Adrenal gland (tissue), 12 donors: ENCODE results near the gene TADA2B. TPM values are rescaled to one million over a fixed set of nuclear protein-coding genes. Genes with fewer than 3 reads are reported as not detected.

Experiments
- DNase-seq, 7 donors: peaks; one replicate each; pipeline ENCODE4 v3.0.0-alpha.2; 2019 to 2020
- H3K27ac ChIP-seq, 5 donors: fragments of 200-600 bp; sonication (generic) in 4 of 5; 1 replicate in 3 of 5; 2 replicates in 2 of 5; pipeline versions ENCODE4 v1.5.1 to v1.8.0; 2016 to 2020; ENCODE audit warnings: mild to moderate bottlenecking in 1 of 5
- H3K27me3 ChIP-seq: fragments of 200-600 bp; 2 replicates; pipeline ENCODE4 v1.8.0; 2021
- H3K36me3 ChIP-seq, 2 donors: fragments of 200-600 bp; replicated peaks in 1 of 2; 1 replicate in 1 of 2; 2 replicates in 1 of 2; pipeline versions ENCODE4 v1.5.1 to v1.8.0; 2018 to 2022
- H3K4me1 ChIP-seq, 2 donors: fragments of 200-600 bp; replicated peaks in 1 of 2; 1 replicate in 1 of 2; 2 replicates in 1 of 2; pipeline versions ENCODE4 v1.5.1 to v1.8.0; 2018 to 2021
- H3K4me3 ChIP-seq, 4 donors: fragments of 200-600 bp; sonication (generic) in 3 of 4; one replicate each; pipeline ENCODE4 v1.5.1; 2016 to 2018
- H3K9me3 ChIP-seq, 3 donors: fragments of 200-600 bp; sonication (generic) in 1 of 3; replicated peaks in 1 of 3; 1 replicate in 2 of 3; 2 replicates in 1 of 3; pipeline versions ENCODE4 v1.5.1 to v1.8.0; 2016 to 2021
- CTCF ChIP-seq, 6 experiments: fragments of 450-650 bp in 4 of 6; fragments of 200-600 bp in 2 of 6; sonication (generic) in 1 of 6; IDR thresholded peaks; 1 replicate in 5 of 6; 2 replicates in 1 of 6; pipeline versions ENCODE4 v1.5.1 to v1.8.0; 2016 to 2021; ENCODE audit warnings: antibody characterized with exemption in 6 of 6, mild to moderate bottlenecking in 2 of 6, moderate library complexity in 1 of 6
- POLR2A ChIP-seq, 2 donors: fragments of 450-650 bp; IDR thresholded peaks; one replicate each; pipeline ENCODE4 v1.6.1; 2017; ENCODE audit warnings: antibody characterized with exemption in 2 of 2, mild to moderate bottlenecking in 2 of 2, moderate library complexity in 1 of 2
- WGBS, 4 donors: extraction: QIAGEN DNeasy Blood & Tissue Kit in 2 of 4; methylation state at CpG; one replicate each; pipeline versions ENCODE4 v1.1.5 to v1.1.7; 2013 to 2017; 5-methylcytosine and 5-hydroxymethylcytosine counted together
- intact Hi-C, 2 donors: fragments of 100-400 bp; cut with DNase I; formaldehyde crosslinking; loops; one replicate each; pipeline versions ENCODE4 v1.14.1 to v1.15.0; 2022 to 2023
- polyA plus RNA-seq, 3 donors: library from polyadenylated mRNA; stranded (reverse); fragments of 200-250 nt in 2 of 3; fragments of 350-450 nt in 1 of 3; fragmentation: Illumina TruSeq in 1 of 3; extraction: RNeasy Lipid Tissue Mini Kit (QIAGEN cat#74804) in 1 of 3; gene quantifications; one replicate each; pipeline ENCODE4 v1.2.3, GENCODE V29; 2013 to 2014
- total RNA-seq, 9 donors: library from RNA; depleted of rRNA in 4 of 9; stranded (reverse); fragments of >200 nt in 4 of 9; fragments of 120-200 nt in 1 of 9; fragmentation: NEBNext Ultra II Directional in 1 of 9; extraction: Animal tissue kit (Norgen Biotek cat#: 25700) in 1 of 9; gene quantifications; one replicate each; pipeline versions ENCODE4 v1.1.0 to v1.2.4, GENCODE V29; 2013 to 2023
- donor health status: healthy with polysubstance abuse.
- donor health status: Bipolar disorder and iron deficiency.
- donor health status: DM: yes; HTN: yes; CAD: no.
- donor health status: DM: no; HTN: no; CAD: no.
- donor health status: DM: no; HTN: no; CAD: no.
- donor health status: DM: yes; HTN: yes; CAD: no.

The TADA2B gene
- total and polyA plus RNA-seq, 12 donors: 13.3 to 60.8 (median 32.4) TPM

DNA sequence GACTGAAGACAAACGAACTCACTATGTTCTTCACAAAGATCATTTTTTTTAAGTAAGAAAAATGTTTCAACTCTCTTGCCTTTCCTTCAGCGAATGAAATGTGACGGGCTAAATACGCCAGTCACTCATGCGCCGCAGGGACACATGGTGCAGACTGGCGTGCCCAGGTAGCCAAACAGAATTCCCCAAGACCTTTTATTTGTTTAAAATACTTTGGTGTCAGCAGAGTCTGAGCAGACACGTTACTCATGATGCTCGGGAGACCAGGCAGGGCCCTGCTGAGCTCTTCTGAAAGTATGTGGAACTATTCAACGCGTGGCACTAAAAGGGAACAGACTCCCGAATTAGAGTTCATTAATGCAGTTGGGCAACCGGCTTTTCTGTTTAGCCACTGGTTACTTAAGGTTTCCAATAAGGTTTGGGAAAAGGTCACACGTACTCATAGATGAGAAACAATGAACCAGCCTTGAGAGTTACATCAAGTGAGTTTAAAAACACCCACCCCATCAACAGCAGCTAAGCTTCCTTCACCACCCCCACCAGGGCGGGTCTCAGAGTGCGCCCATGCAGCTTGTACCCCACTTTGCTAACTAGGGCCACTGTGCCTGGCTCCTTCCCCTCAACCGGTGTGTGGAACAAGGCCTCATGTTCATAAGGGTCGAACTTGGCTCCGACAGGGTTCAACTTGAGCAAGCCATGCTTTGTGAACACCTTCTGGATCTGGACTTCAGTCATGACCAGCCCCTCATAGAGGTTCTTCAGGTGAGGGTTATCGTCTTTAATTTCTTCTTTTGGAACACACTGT is 17.4 kb downstream of the TADA2B start:
- Histone ChIP-seq H3K36me3 (peaks cover 0 to 68% of the 10 kb centered on the region in 2 donors), H3K27ac (no peak overlapping the region), H3K27me3 (no peaks in the 10 kb centered on the region), H3K9me3 (no peaks in the 10 kb centered on the region), H3K4me3 (no peak overlapping the region), H3K4me1 (peaks cover 5 to 14% of the 10 kb centered on the region in 2 donors)
- WGBS, 4 donors: 85 to 89% (median 87%) methylated on average over 20 of the region's 20 CpGs
- intact Hi-C loops: no loop called here
- DNase-seq: peak in 1 of 7 donors; percentile 13
- no peak for TF ChIP-seq POLR2A (IDR thresholded peaks at IDR 0.05)
- TF ChIP-seq CTCF (IDR thresholded peaks at IDR 0.05): no peak

- intact Hi-C loops: no loop called here
- Histone ChIP-seq H3K4me3 (no peak overlapping the region), H3K9me3 (no peaks in the 10 kb centered on the region), H3K27ac (no peak overlapping the region), H3K36me3 (peaks cover 0 to 58% of the 10 kb centered on the region in 2 donors), H3K4me1 (peaks cover 14 to 27% of the 10 kb centered on the region in 2 donors), H3K27me3 (no peaks in the 10 kb centered on the region)
- 71 to 85% (median 76%) methylated on average over 5 to 6 of the region's 6 CpGs for WGBS, 4 donors
- DNase-seq: peak in 3 of 7 donors; percentile 13 to 47 (median 19)
- TF ChIP-seq CTCF (IDR thresholded peaks at IDR 0.05) (no peak), POLR2A (IDR thresholded peaks at IDR 0.05) (no peak)
Measured at GRCh38 chr4:7061815-7062214, 18.6 kb downstream of the TADA2B start.

DNA sequence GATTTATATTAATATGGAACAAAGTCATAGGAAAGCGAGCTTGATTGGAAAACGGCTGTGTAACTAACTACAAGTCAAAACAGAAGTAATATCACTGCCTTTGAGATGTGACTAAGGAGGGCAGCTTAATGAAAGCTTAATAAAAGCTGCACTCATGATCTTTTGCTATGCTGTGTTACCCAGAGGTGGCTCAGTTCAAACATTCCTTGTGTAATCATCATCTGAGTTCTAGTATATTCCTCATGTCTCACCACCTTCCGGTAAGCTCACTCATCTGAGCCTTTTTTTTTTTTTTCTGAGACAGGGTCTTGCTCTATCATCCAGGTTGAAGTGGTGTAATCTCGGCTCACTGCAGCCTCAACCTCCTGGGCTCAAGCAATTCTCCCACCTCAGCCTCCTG is 19.6 kb downstream of the TADA2B start:
- DNase-seq: peak in 1 of 7 donors; percentile 45
- Histone ChIP-seq H3K27ac (peak overlapping the region in 1 of 5 donors; percentile 1), H3K27me3 (no peaks in the 10 kb centered on the region), H3K9me3 (no peaks in the 10 kb centered on the region), H3K4me1 (peaks cover 18 to 31% of the 10 kb centered on the region in 2 donors), H3K36me3 (peaks cover 0 to 57% of the 10 kb centered on the region in 2 donors), H3K4me3 (no peak overlapping the region)
- WGBS, 4 donors: 84 to 92% (median 89%) methylated on average over 4 of the region's 4 CpGs
- TF ChIP-seq CTCF (IDR thresholded peaks at IDR 0.05) (no peak), POLR2A (IDR thresholded peaks at IDR 0.05) (no peak)
- intact Hi-C loops: no loop called here

DNA sequence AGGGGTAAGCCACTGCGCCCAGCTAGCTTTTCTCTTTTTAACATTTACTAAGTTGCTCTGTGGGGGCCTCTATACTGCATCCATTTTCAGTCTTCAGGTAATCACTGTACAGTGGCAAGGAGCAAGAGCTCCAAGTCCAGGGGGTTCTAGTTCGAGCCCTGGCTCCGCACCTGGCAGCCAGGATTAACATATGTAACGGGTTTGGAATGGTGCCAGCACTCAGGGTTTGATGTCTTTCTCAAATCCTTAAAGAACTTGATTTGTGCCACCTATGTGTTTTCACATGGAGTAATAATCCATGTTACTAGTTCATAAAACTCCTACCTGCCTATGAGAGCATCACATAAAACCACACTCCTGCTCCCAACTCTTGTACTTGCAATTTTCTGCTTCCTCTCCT is 20.2 kb downstream of the TADA2B start:
- Histone ChIP-seq H3K4me3 (no peak overlapping the region), H3K36me3 (peaks cover 0 to 57% of the 10 kb centered on the region in 2 donors), H3K27me3 (no peaks in the 10 kb centered on the region), H3K9me3 (no peaks in the 10 kb centered on the region), H3K27ac (peak overlapping the region in 1 of 5 donors; percentile 1), H3K4me1 (peaks cover 18 to 31% of the 10 kb centered on the region in 2 donors)
- 70 to 73% (median 71%) methylated on average over 4 of the region's 4 CpGs for WGBS, 4 donors
- intact Hi-C loops: no loop called here
- peak in 1 of 7 donors; percentile 52 for DNase-seq
- TF ChIP-seq POLR2A (IDR thresholded peaks at IDR 0.05) (no peak), CTCF (IDR thresholded peaks at IDR 0.05) (no peak)
